ENCODE measurements around the gene EFCAB14.
"Not testable (repeated sequence)": the region's sequence is repeated elsewhere in the genome, so short reads cannot be mapped to it uniquely, and the experiment has no call there.

- not testable (repeated sequence) for TF ChIP-seq BRCA1 (IDR thresholded peaks at IDR 0.05; ENCODE audit: low read depth, low read length); POLR2AphosphoS2 (IDR thresholded peaks at IDR 0.05; ENCODE audit: low read depth, low read length); MEF2B (IDR thresholded peaks at IDR 0.05; ENCODE audit: partially characterized antibody, poor library complexity, severe bottlenecking); CBFB (IDR thresholded peaks at IDR 0.05; ENCODE audit: low read depth); MAX (IDR thresholded peaks at IDR 0.05; ENCODE audit: low read depth, low read length); ZNF687 (IDR thresholded peaks at IDR 0.05); EZH2 (IDR thresholded peaks at IDR 0.05; ENCODE audit: borderline replicate concordance, control insufficient read depth, low read depth, low read length); FOXM1 (IDR thresholded peaks at IDR 0.05; ENCODE audit: low read depth, low read length)
Measured at GRCh38 chr1:46694676-46695075, 24.2 kb downstream of the EFCAB14 start.
